ENCODE results near the gene PRKAR2B.
"Not testable (repeated sequence)": the region's sequence is repeated elsewhere in the genome, so short reads cannot be mapped to it uniquely, and the experiment has no call there.

PRKAR2B gene

DNA sequence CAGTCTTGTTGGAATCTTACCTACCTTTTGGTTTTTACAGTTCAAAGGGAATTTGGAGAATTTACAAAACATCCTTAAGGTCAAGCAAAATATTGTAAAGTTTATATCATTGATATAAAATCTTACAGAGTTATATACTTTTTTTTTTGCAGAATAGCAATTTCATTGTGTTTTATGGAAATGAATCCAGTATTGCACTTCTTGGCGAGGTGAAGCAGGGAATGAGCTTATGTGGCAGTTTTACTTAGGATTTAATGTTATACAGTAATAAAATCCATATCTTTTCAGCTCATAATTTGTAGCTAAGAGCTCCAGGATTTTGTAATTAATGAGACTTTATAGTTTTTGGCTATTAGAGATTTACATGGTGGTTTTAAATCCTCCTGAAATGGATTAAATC, 5.0 kb downstream of the PRKAR2B start:
- no peak overlapping the region for H3K4me3 ChIP-seq (ENCODE audit: low read length in 2 of 2)
- no peaks in the 10 kb centered on the region for H3K9me3 ChIP-seq (ENCODE audit: control insufficient read depth in 2 of 2, low read length in 2 of 2)
- H3K27ac ChIP-seq (ENCODE audit: low read length) = no peak overlapping the region
- H3K9ac ChIP-seq (ENCODE audit: low read length in 2 of 2) = no peak overlapping the region
- peaks cover 5% of the 10 kb centered on the region for H3K4me1 ChIP-seq (ENCODE audit: control insufficient read depth, insufficient read depth, low read length)
- no peaks in the 10 kb centered on the region for H3K27me3 ChIP-seq (ENCODE audit: control insufficient read depth in 1 of 2, insufficient read depth in 2 of 2, low read length in 2 of 2)
- H3K36me3 ChIP-seq (ENCODE audit: control insufficient read depth in 2 of 2, insufficient read depth in 2 of 2, low read length in 2 of 2) = no peaks in the 10 kb centered on the region

DNA sequence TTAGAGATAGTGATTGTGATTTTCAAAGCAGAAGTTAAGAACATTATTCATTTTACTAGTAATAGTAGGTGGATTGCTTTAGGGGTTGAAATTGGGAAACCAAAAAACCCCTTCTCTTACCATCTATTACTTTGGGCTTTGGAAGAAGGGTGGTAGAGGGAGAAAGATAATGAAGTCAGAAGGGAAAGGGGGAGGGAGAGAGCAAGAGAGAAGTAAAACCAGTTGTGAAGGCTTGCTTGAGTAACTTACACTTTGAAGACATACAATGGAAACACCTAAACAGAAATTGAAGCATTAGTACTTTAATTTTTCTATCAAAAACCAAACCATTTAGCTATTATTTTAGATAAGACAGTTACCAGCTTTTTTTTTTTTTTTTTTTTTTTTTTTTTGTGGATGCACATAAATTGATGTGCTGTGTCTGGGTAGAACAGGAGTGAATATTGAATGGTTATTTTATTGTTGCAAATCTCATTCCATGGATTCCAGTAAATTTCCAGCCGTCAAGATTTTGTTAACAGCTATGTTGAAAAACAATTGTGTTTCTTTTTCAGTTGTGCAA, 5.5 kb downstream of the PRKAR2B start:
- Histone ChIP-seq H3K36me3 (ENCODE audit: control insufficient read depth in 2 of 2, insufficient read depth in 2 of 2, low read length in 2 of 2) (no peaks in the 10 kb centered on the region), H3K27ac (ENCODE audit: low read length) (no peak overlapping the region), H3K27me3 (ENCODE audit: control insufficient read depth in 1 of 2, insufficient read depth in 2 of 2, low read length in 2 of 2) (no peaks in the 10 kb centered on the region), H3K9ac (ENCODE audit: low read length in 2 of 2) (no peak overlapping the region), H3K9me3 (ENCODE audit: control insufficient read depth in 2 of 2, low read length in 2 of 2) (no peaks in the 10 kb centered on the region), H3K4me3 (ENCODE audit: low read length in 2 of 2) (no peak overlapping the region), H3K4me1 (ENCODE audit: control insufficient read depth, insufficient read depth, low read length) (peaks cover 3% of the 10 kb centered on the region)

GRCh38 chr7:107051376-107051775, 6.9 kb downstream of the PRKAR2B start:
- H3K9me3 ChIP-seq (ENCODE audit: control insufficient read depth in 2 of 2, low read length in 2 of 2) = no peaks in the 10 kb centered on the region
- H3K27me3 ChIP-seq (ENCODE audit: control insufficient read depth in 1 of 2, insufficient read depth in 2 of 2, low read length in 2 of 2) = no peaks in the 10 kb centered on the region
- H3K4me1 ChIP-seq (ENCODE audit: control insufficient read depth, insufficient read depth, low read length) = peaks cover 3% of the 10 kb centered on the region

DNA sequence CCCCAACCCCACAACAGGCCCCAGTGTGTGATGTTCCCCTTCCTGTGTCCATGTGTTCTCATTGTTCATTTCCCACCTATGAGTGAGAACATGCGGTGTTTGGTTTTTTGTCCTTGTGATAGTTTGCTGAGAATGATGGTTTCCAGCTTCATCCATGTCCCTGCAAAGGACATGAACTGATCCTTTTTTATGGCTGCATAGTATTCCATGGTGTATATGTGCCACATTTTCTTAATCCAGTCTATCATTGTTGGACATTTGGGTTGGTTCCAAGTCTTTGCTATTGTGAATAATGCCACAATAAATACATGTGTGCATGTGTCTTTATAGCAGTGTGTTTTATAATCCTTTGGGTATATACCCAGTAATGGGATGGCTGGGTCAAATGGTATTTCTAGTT, 10.5 kb downstream of the PRKAR2B start:
- not testable (repeated sequence) for H3K36me3 ChIP-seq (ENCODE audit: control insufficient read depth in 2 of 2, insufficient read depth in 2 of 2, low read length in 2 of 2); H3K9ac ChIP-seq (ENCODE audit: low read length in 2 of 2); H3K27me3 ChIP-seq (ENCODE audit: control insufficient read depth in 1 of 2, insufficient read depth in 2 of 2, low read length in 2 of 2); H3K4me1 ChIP-seq (ENCODE audit: control insufficient read depth, insufficient read depth, low read length); H3K4me3 ChIP-seq (ENCODE audit: low read length in 2 of 2); H3K9me3 ChIP-seq (ENCODE audit: control insufficient read depth in 2 of 2, low read length in 2 of 2); H3K27ac ChIP-seq (ENCODE audit: low read length)

More at GRCh38 chr7:107051376-107051775, 6.9 kb downstream of the PRKAR2B start:
- Histone ChIP-seq H3K9ac (ENCODE audit: low read length in 2 of 2) (no peak overlapping the region), H3K27ac (ENCODE audit: low read length) (no peak overlapping the region), H3K36me3 (ENCODE audit: control insufficient read depth in 2 of 2, insufficient read depth in 2 of 2, low read length in 2 of 2) (no peaks in the 10 kb centered on the region), H3K4me3 (ENCODE audit: low read length in 2 of 2) (no peak overlapping the region)

- H3K27ac ChIP-seq (ENCODE audit: low read length); H3K4me3 ChIP-seq (ENCODE audit: low read length in 2 of 2); H3K36me3 ChIP-seq (ENCODE audit: control insufficient read depth in 2 of 2, insufficient read depth in 2 of 2, low read length in 2 of 2); H3K4me1 ChIP-seq (ENCODE audit: control insufficient read depth, insufficient read depth, low read length); H3K9ac ChIP-seq (ENCODE audit: low read length in 2 of 2); H3K9me3 ChIP-seq (ENCODE audit: control insufficient read depth in 2 of 2, low read length in 2 of 2); H3K27me3 ChIP-seq (ENCODE audit: control insufficient read depth in 1 of 2, insufficient read depth in 2 of 2, low read length in 2 of 2): not testable (repeated sequence)
These were observed 11.6 kb downstream of the PRKAR2B start for GRCh38 chr7:107056058-107056457.

DNA sequence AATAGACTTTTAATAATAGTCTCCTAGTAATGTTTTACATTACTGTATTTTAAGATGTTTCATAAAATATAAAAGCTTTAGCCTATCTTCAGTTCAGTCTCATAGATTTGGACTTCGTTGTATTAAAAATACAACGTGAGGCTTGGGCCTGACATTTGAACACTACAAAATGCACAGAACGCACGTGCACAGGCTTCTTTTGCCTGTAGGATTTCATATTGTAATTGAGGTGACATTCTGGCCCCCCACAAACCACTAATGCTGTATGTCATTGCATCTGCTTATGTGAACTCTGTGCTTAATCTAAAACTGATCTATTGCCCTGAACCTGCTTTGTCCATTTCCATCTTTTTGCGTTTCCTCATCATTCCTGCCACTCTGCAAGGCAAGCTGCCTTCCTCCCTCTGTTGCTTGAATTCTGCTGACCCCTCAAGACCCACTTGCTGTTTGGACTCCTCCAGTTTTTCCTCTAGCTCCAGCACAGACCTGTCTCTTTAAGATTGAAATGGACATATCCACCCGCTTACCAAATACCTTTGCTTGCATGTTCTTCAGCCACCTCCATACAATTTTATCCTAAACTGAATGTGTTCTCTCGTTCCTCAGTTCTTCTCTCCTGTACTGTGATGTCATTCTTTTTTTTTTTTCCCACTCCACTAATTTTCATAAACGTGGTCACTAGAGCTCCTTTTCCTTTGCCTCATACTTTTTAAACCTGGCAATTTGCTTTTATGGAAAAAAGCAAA, 12.4 kb downstream of the PRKAR2B start:
- H3K36me3 ChIP-seq (ENCODE audit: control insufficient read depth in 2 of 2, insufficient read depth in 2 of 2, low read length in 2 of 2) = no peaks in the 10 kb centered on the region
- no peak overlapping the region for H3K9ac ChIP-seq (ENCODE audit: low read length in 2 of 2)
- H3K27ac ChIP-seq (ENCODE audit: low read length) = no peak overlapping the region

DNA sequence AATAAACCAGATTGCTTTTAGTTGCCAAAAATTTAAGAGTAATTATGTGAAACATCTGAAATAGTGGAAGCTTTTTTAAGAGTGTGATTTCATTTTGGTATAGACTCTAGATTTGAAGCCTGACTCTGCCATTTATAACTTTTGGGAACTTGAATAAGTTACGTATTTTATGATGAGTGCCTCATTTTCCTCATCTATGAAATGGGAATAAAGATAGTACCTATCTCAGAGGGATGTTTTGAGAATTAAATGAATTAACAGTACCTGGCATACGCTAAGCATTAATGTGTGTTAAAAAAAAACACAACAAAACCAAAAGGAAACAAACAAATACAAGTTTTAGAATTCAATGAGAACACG, 12.9 kb downstream of the PRKAR2B start:
- Histone ChIP-seq H3K27ac (ENCODE audit: low read length) (no peak overlapping the region), H3K9me3 (ENCODE audit: control insufficient read depth in 2 of 2, low read length in 2 of 2) (no peaks in the 10 kb centered on the region), H3K27me3 (ENCODE audit: control insufficient read depth in 1 of 2, insufficient read depth in 2 of 2, low read length in 2 of 2) (no peaks in the 10 kb centered on the region), H3K9ac (ENCODE audit: low read length in 2 of 2) (no peak overlapping the region), H3K4me1 (ENCODE audit: control insufficient read depth, insufficient read depth, low read length) (no peaks in the 10 kb centered on the region), H3K36me3 (ENCODE audit: control insufficient read depth in 2 of 2, insufficient read depth in 2 of 2, low read length in 2 of 2) (no peaks in the 10 kb centered on the region), H3K4me3 (ENCODE audit: low read length in 2 of 2) (no peak overlapping the region)

More for the DNA sequence above, 12.4 kb downstream of the PRKAR2B start:
- no peaks in the 10 kb centered on the region for H3K4me1 ChIP-seq (ENCODE audit: control insufficient read depth, insufficient read depth, low read length)
- H3K4me3 ChIP-seq (ENCODE audit: low read length in 2 of 2) = no peak overlapping the region
- no peaks in the 10 kb centered on the region for H3K9me3 ChIP-seq (ENCODE audit: control insufficient read depth in 2 of 2, low read length in 2 of 2)
- no peaks in the 10 kb centered on the region for H3K27me3 ChIP-seq (ENCODE audit: control insufficient read depth in 1 of 2, insufficient read depth in 2 of 2, low read length in 2 of 2)

DNA sequence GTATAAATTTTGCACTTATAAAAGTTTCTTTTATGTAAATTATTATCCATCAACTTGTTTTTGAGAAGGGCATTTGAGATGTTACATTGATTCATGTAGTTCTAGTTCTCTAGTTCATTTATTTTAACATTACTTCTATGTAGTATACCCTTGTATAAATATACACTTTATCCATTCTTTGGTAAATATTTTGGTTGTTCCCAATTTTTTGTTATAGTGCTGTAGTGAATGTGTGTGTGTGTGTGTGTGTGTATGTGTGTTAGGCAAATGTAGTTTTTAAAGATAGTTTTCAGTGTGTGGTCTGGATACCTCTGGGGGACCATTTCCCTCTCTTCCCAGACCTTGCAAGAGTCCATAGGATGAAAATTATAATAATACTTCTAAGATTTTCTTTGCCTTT, 15.0 kb downstream of the PRKAR2B start:
- Histone ChIP-seq H3K36me3 (ENCODE audit: control insufficient read depth in 2 of 2, insufficient read depth in 2 of 2, low read length in 2 of 2) (no peaks in the 10 kb centered on the region), H3K27ac (ENCODE audit: low read length) (no peak overlapping the region), H3K4me3 (ENCODE audit: low read length in 2 of 2) (no peak overlapping the region), H3K9me3 (ENCODE audit: control insufficient read depth in 2 of 2, low read length in 2 of 2) (no peaks in the 10 kb centered on the region), H3K9ac (ENCODE audit: low read length in 2 of 2) (no peak overlapping the region), H3K4me1 (ENCODE audit: control insufficient read depth, insufficient read depth, low read length) (no peaks in the 10 kb centered on the region), H3K27me3 (ENCODE audit: control insufficient read depth in 1 of 2, insufficient read depth in 2 of 2, low read length in 2 of 2) (no peaks in the 10 kb centered on the region)

GRCh38 chr7:107063245-107064120, 19.0 kb downstream of the PRKAR2B start:
- no peak overlapping the region for H3K4me3 ChIP-seq (ENCODE audit: low read length in 2 of 2)
- H3K27ac ChIP-seq (ENCODE audit: low read length) = no peak overlapping the region
- H3K9ac ChIP-seq (ENCODE audit: low read length in 2 of 2) = no peak overlapping the region
- H3K27me3 ChIP-seq (ENCODE audit: control insufficient read depth in 1 of 2, insufficient read depth in 2 of 2, low read length in 2 of 2) = no peaks in the 10 kb centered on the region
- no peaks in the 10 kb centered on the region for H3K4me1 ChIP-seq (ENCODE audit: control insufficient read depth, insufficient read depth, low read length)
- H3K36me3 ChIP-seq (ENCODE audit: control insufficient read depth in 2 of 2, insufficient read depth in 2 of 2, low read length in 2 of 2) = no peaks in the 10 kb centered on the region
- no peaks in the 10 kb centered on the region for H3K9me3 ChIP-seq (ENCODE audit: control insufficient read depth in 2 of 2, low read length in 2 of 2)

DNA sequence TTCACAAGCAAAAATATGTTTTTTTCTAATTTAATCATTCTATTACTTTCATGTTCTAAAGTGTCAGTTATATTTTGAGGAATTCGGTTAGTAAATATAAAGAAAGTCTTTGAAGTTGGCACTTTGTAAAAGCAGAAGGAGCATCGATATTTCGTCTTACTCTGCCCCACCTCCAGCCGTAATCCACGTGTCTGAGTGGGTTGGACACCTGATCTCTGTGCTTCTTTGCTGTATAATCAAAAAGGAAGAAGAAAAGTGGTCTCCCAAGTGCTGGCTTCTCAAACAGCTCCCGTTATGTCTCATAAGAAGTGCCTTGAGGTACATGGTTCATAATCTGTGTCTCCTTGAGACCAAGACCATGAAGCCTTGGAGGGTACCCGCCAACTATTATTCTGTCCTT, 19.8 kb downstream of the PRKAR2B start:
- no peak overlapping the region for H3K9ac ChIP-seq (ENCODE audit: low read length in 2 of 2)
- no peaks in the 10 kb centered on the region for H3K9me3 ChIP-seq (ENCODE audit: control insufficient read depth in 2 of 2, low read length in 2 of 2)
- H3K36me3 ChIP-seq (ENCODE audit: control insufficient read depth in 2 of 2, insufficient read depth in 2 of 2, low read length in 2 of 2) = no peaks in the 10 kb centered on the region
- no peak overlapping the region for H3K4me3 ChIP-seq (ENCODE audit: low read length in 2 of 2)
- H3K27me3 ChIP-seq (ENCODE audit: control insufficient read depth in 1 of 2, insufficient read depth in 2 of 2, low read length in 2 of 2) = no peaks in the 10 kb centered on the region
- no peak overlapping the region for H3K27ac ChIP-seq (ENCODE audit: low read length)
- peaks cover 1% of the 10 kb centered on the region for H3K4me1 ChIP-seq (ENCODE audit: control insufficient read depth, insufficient read depth, low read length)

- H3K27me3 ChIP-seq (ENCODE audit: control insufficient read depth in 1 of 2, insufficient read depth in 2 of 2, low read length in 2 of 2) = no peaks in the 10 kb centered on the region
- H3K9me3 ChIP-seq (ENCODE audit: control insufficient read depth in 2 of 2, low read length in 2 of 2) = no peaks in the 10 kb centered on the region
- H3K4me1 ChIP-seq (ENCODE audit: control insufficient read depth, insufficient read depth, low read length) = peaks cover 5% of the 10 kb centered on the region
- H3K27ac ChIP-seq (ENCODE audit: low read length) = no peak overlapping the region
- H3K9ac ChIP-seq (ENCODE audit: low read length in 2 of 2) = no peak overlapping the region
- H3K36me3 ChIP-seq (ENCODE audit: control insufficient read depth in 2 of 2, insufficient read depth in 2 of 2, low read length in 2 of 2) = no peaks in the 10 kb centered on the region
- no peak overlapping the region for H3K4me3 ChIP-seq (ENCODE audit: low read length in 2 of 2)
These were observed 21.4 kb downstream of the PRKAR2B start for GRCh38 chr7:107065929-107066247.

All from stomach smooth muscle (tissue), 2 donors.